WTC11 (cell line): ENCODE results near the gene ALK. TPM values are rescaled to one million over a fixed set of nuclear protein-coding genes. Genes with fewer than 3 reads are reported as not detected.

Experiments used
- ATAC-seq: fragments of 200-7000 bp; cut with Tn5 transposase; 2 replicates; pipeline ENCODE4 v1.10.0; 2021; ENCODE audit warnings: mild to moderate bottlenecking, moderate library complexity
- CTCF ChIA-PET: fragments of 300-600 bp; sonication (Branson Sonifier 250); formaldehyde crosslinking; loops from one replicate; lab custom pipeline; 2021; ENCODE audit warnings: antibody characterized with exemption; lab: Charles Lee
- POLR2A ChIA-PET: fragments of 350-600 bp; sonication (Branson Sonifier 250); formaldehyde crosslinking; loops from one replicate; lab custom pipeline; 2021; ENCODE audit warnings: antibody characterized with exemption; lab: Charles Lee
- DNase-seq: peaks from one replicate; pipeline ENCODE4 v3.0.0; 2021; ENCODE audit warnings: low spot score
- H3K27ac Mint-ChIP-seq: 2 replicates; pipeline ENCODE4 v1.8.0; 2021; ENCODE audit warnings: mixed read lengths
- H3K27me3 Mint-ChIP-seq: 2 replicates; pipeline ENCODE4 v1.8.0; 2021; ENCODE audit warnings: low read depth, mild to moderate bottlenecking, moderate library complexity, mixed read lengths
- H3K36me3 Mint-ChIP-seq: 2 replicates; pipeline ENCODE4 v1.8.0; 2021; ENCODE audit warnings: mixed read lengths
- H3K4me1 Mint-ChIP-seq: 2 replicates; pipeline ENCODE4 v1.8.0; 2022; ENCODE audit warnings: mixed read lengths
- H3K4me3 Mint-ChIP-seq: 2 replicates; pipeline ENCODE4 v1.8.0; 2021; ENCODE audit warnings: mild to moderate bottlenecking, moderate library complexity, mixed read lengths
- H3K9me3 Mint-ChIP-seq: 2 replicates; pipeline ENCODE4 v1.8.0; 2021; ENCODE audit warnings: mixed read lengths
- ATF1 ChIP-seq: sonication (generic); formaldehyde crosslinking; IDR thresholded peaks from 2 replicates; pipeline ENCODE4 v1.8.1; 2023; ENCODE audit warnings: mild to moderate bottlenecking, moderate library complexity, missing genetic modification reagents
- ATF2 ChIP-seq: sonication (generic); formaldehyde crosslinking; IDR thresholded peaks from 2 replicates; pipeline ENCODE4 v1.8.1; 2022; ENCODE audit warnings: low read depth, missing genetic modification reagents, borderline replicate concordance
- ATF3 ChIP-seq: sonication (generic); formaldehyde crosslinking; conservative IDR thresholded peaks from 2 replicates; pipeline ENCODE4 v1.8.1; 2022; ENCODE audit warnings: mild to moderate bottlenecking, missing genetic modification reagents
- CDX4 ChIP-seq: fragments of 250-450 bp; sonication (Bioruptor Pico); IDR thresholded peaks from 2 replicates; pipeline ENCODE4 v1.9.0; 2021; ENCODE audit warnings: moderate library complexity, mild to moderate bottlenecking, inconsistent platforms, borderline replicate concordance
- CREB1 ChIP-seq: sonication (generic); formaldehyde crosslinking; IDR thresholded peaks from 2 replicates; pipeline ENCODE4 v1.8.0; 2023; ENCODE audit warnings: mild to moderate bottlenecking, missing genetic modification reagents
- ETV6 ChIP-seq: sonication (generic); formaldehyde crosslinking; IDR thresholded peaks from 2 replicates; pipeline ENCODE4 v1.8.1; 2022; ENCODE audit warnings: mild to moderate bottlenecking, missing genetic modification reagents
- FOXJ3 ChIP-seq: sonication (generic); formaldehyde crosslinking; IDR thresholded peaks from 2 replicates; pipeline ENCODE4 v1.9.0; 2021; ENCODE audit warnings: missing genetic modification reagents, mild to moderate bottlenecking, borderline replicate concordance
- GTF2I ChIP-seq: fragments of 250-450 bp; sonication (Bioruptor Pico); conservative IDR thresholded peaks from 2 replicates; pipeline ENCODE4 v1.4.0; 2021; ENCODE audit warnings: mild to moderate bottlenecking
- HMGA2 ChIP-seq: fragments of 250-450 bp; sonication (Bioruptor Pico); IDR thresholded peaks from 2 replicates; pipeline ENCODE4 v1.4.0; 2021; ENCODE audit warnings: mild to moderate bottlenecking, moderate library complexity
- IRF2 ChIP-seq: sonication (generic); formaldehyde crosslinking; IDR thresholded peaks from 2 replicates; pipeline ENCODE4 v1.8.0; 2022; ENCODE audit warnings: low read depth, missing genetic modification reagents, borderline replicate concordance
- KAT7 ChIP-seq: sonication (generic); formaldehyde crosslinking; IDR thresholded peaks from 2 replicates; pipeline ENCODE4 v1.8.1; 2023; ENCODE audit warnings: missing genetic modification reagents, mild to moderate bottlenecking, borderline replicate concordance
- MXD4 ChIP-seq: fragments of 250-450 bp; sonication (Bioruptor Pico); IDR thresholded peaks from 2 replicates; pipeline ENCODE4 v1.8.0; 2021; ENCODE audit warnings: mild to moderate bottlenecking, moderate library complexity, borderline replicate concordance
- NFATC4 ChIP-seq: fragments of 250-450 bp; sonication (Bioruptor Pico); IDR thresholded peaks from 2 replicates; pipeline ENCODE4 v1.9.0; 2021; ENCODE audit warnings: mild to moderate bottlenecking
- NFE2L1 ChIP-seq: sonication (generic); formaldehyde crosslinking; IDR thresholded peaks from 2 replicates; pipeline ENCODE4 v1.8.1; 2023; ENCODE audit warnings: missing genetic modification reagents
- RELA ChIP-seq: sonication (generic); formaldehyde crosslinking; IDR thresholded peaks from 2 replicates; pipeline ENCODE4 v1.8.1; 2022; ENCODE audit warnings: missing genetic modification reagents, mild to moderate bottlenecking, borderline replicate concordance
- TCF7 ChIP-seq: sonication (generic); formaldehyde crosslinking; IDR thresholded peaks from 2 replicates; pipeline ENCODE4 v1.8.0; 2022; ENCODE audit warnings: mild to moderate bottlenecking, low read depth, missing genetic modification reagents, moderate library complexity
- ZNF138 ChIP-seq: sonication (generic); formaldehyde crosslinking; conservative IDR thresholded peaks from 2 replicates; pipeline ENCODE4 v1.8.1; 2022; ENCODE audit warnings: mild to moderate bottlenecking, moderate library complexity, missing genetic modification reagents
- ZNF219 ChIP-seq: sonication (generic); formaldehyde crosslinking; IDR thresholded peaks from 2 replicates; pipeline ENCODE4 v1.8.0; 2023; ENCODE audit warnings: missing genetic modification reagents, mild to moderate bottlenecking, borderline replicate concordance
- total RNA-seq: library from RNA; stranded (reverse); gene quantifications from 3 replicates; pipeline ENCODE4 v1.2.3, GENCODE V29; 2021
- TF ChIP-seq, protein P1 (sequence below): sonication (generic); formaldehyde crosslinking; IDR thresholded peaks from 2 replicates; pipeline ENCODE4 v1.8.1; 2023; ENCODE audit warnings: mild to moderate bottlenecking, missing genetic modification reagents, borderline replicate concordance
- TF ChIP-seq, protein P2 (sequence below): sonication (generic); formaldehyde crosslinking; IDR thresholded peaks from 2 replicates; pipeline ENCODE4 v1.8.1; 2022; ENCODE audit warnings: mild to moderate bottlenecking, missing genetic modification reagents, moderate library complexity, borderline replicate concordance
- TF ChIP-seq, protein P3 (sequence below): fragments of 250-450 bp; sonication (Bioruptor Pico); conservative IDR thresholded peaks from 2 replicates; pipeline ENCODE4 v1.9.0; 2021; ENCODE audit warnings: mild to moderate bottlenecking
- TF ChIP-seq, protein P4 (sequence below): sonication (generic); formaldehyde crosslinking; IDR thresholded peaks from 2 replicates; pipeline ENCODE4 v1.8.1; 2023; ENCODE audit warnings: mild to moderate bottlenecking, missing genetic modification reagents, moderate library complexity

Gene ALK
- total RNA-seq, 1 experiment from 2014 or later, result not detected

DNA sequence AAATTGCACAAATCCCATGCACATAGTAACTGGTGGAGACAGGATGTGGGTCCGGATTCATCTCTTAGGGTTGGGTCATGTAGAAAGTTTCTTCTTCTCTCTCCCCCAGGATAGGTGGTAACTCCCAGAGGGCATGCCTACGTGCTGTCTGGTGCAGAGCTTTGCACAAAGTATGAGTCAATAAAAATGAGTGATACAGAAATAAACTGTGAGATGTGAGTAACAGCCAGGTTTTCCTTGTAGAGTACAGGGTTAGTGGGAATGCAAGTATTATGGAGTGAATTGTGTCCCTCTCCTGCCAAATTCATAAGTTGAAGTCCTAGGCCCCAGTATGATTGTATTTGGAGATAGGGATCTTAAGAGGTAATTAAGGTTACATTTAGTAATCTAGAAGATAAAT is 289.4 kb downstream of the ALK start:
- Mint-ChIP-seq H3K9me3 (peaks cover 8% of the 10 kb centered on the region; the same call in 1 of the 2 replicates), H3K36me3 (no peaks in the 10 kb centered on the region), H3K4me1 (peaks cover 16% of the 10 kb centered on the region), H3K27ac (no peak overlapping the region), H3K4me3 (no peak overlapping the region), H3K27me3 (no peaks in the 10 kb centered on the region; the same call in 1 of the 2 replicates)
- ChIA-PET POLR2A (no interaction called here), CTCF (no interaction called here)
- DNase-seq, result no peak
- ATAC-seq, result no peak
- no peak for TF ChIP-seq ATF1 (CRISPR knock-in tag)
- TF ChIP-seq, protein P1, sequence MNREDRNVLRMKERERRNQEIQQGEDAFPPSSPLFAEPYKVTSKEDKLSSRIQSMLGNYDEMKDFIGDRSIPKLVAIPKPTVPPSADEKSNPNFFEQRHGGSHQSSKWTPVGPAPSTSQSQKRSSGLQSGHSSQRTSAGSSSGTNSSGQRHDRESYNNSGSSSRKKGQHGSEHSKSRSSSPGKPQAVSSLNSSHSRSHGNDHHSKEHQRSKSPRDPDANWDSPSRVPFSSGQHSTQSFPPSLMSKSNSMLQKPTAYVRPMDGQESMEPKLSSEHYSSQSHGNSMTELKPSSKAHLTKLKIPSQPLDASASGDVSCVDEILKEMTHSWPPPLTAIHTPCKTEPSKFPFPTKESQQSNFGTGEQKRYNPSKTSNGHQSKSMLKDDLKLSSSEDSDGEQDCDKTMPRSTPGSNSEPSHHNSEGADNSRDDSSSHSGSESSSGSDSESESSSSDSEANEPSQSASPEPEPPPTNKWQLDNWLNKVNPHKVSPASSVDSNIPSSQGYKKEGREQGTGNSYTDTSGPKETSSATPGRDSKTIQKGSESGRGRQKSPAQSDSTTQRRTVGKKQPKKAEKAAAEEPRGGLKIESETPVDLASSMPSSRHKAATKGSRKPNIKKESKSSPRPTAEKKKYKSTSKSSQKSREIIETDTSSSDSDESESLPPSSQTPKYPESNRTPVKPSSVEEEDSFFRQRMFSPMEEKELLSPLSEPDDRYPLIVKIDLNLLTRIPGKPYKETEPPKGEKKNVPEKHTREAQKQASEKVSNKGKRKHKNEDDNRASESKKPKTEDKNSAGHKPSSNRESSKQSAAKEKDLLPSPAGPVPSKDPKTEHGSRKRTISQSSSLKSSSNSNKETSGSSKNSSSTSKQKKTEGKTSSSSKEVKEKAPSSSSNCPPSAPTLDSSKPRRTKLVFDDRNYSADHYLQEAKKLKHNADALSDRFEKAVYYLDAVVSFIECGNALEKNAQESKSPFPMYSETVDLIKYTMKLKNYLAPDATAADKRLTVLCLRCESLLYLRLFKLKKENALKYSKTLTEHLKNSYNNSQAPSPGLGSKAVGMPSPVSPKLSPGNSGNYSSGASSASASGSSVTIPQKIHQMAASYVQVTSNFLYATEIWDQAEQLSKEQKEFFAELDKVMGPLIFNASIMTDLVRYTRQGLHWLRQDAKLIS, result no peak
- TF ChIP-seq, protein P2, sequence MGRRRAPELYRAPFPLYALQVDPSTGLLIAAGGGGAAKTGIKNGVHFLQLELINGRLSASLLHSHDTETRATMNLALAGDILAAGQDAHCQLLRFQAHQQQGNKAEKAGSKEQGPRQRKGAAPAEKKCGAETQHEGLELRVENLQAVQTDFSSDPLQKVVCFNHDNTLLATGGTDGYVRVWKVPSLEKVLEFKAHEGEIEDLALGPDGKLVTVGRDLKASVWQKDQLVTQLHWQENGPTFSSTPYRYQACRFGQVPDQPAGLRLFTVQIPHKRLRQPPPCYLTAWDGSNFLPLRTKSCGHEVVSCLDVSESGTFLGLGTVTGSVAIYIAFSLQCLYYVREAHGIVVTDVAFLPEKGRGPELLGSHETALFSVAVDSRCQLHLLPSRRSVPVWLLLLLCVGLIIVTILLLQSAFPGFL (CRISPR knock-in tag), result no peak

- POLR2A ChIA-PET, result no interaction called here
- no peak overlapping the region for H3K4me3 Mint-ChIP-seq
- H3K36me3 Mint-ChIP-seq, result no peaks in the 10 kb centered on the region
- no peak overlapping the region for H3K27ac Mint-ChIP-seq
- TF ChIP-seq FOXJ3 (CRISPR knock-in tag) (no peak), NFATC4 (CRISPR knock-in tag) (no peak), HMGA2 (no peak), CREB1 (CRISPR knock-in tag) (no peak), ATF3 (no peak), ZNF138 (CRISPR knock-in tag) (no peak), IRF2 (no peak), ZNF219 (CRISPR knock-in tag) (no peak), KAT7 (no peak), NFE2L1 (no peak), ATF2 (CRISPR knock-in tag) (no peak), CDX4 (no peak), GTF2I (CRISPR knock-in tag) (no peak), ETV6 (CRISPR knock-in tag) (no peak), TCF7 (no peak), MXD4 (CRISPR knock-in tag) (no peak), RELA (CRISPR knock-in tag) (no peak)
- TF ChIP-seq, protein P3, sequence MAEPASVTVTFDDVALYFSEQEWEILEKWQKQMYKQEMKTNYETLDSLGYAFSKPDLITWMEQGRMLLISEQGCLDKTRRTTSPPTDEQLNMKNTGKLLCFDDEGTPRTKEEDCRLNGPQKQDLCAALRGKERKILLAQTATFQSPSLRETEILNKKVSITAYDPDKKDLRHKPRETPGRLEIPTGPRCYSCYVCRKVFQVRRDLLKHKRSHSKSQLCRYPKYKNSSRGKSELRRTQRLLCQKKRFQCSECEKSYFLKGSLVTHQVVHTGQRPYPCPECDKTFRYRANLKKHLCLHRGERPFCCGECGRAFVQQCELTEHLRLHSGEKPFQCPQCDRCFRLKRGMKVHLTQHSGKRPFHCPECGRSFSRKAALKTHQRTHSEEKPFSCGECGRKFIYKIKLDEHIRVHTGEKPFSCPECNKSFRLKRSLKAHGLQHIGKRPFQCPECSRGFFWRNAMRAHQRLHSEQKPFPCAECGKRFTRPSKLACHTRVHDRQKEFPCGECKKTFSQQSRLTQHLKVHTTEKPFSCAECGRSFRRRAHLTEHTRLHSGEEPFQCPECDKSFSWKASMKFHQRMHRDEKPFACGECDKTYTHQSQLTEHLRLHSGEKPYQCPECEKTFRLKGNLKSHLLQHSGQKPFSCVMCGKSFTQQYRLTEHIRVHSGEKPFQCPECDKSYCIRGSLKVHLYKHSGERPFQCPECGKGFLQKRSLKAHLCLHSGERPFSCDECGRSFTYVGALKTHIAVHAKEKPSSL (CRISPR knock-in tag), result no peak
- TF ChIP-seq, protein P4, sequence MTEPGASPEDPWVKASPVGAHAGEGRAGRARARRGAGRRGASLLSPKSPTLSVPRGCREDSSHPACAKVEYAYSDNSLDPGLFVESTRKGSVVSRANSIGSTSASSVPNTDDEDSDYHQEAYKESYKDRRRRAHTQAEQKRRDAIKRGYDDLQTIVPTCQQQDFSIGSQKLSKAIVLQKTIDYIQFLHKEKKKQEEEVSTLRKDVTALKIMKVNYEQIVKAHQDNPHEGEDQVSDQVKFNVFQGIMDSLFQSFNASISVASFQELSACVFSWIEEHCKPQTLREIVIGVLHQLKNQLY (CRISPR knock-in tag), result no peak
- TF ChIP-seq, all 79 proteins: peak for 0
- Mint-ChIP-seq H3K27me3 (peaks cover 6% of the 10 kb centered on the region), H3K9me3 (peaks cover 8% of the 10 kb centered on the region; the same call in 1 of the 2 replicates), H3K4me1 (peaks cover 23% of the 10 kb centered on the region)
- CTCF ChIA-PET, result no interaction called here
- no peak for ATAC-seq
- no peak for DNase-seq
Measured at GRCh38 chr2:29629495-29629894, 291.9 kb downstream of the ALK start.
